22Rv1 (cell line): ENCODE measurements around the gene ACAD8.

ENCODE experiments used
- ZFX ChIP-seq: fragments of 450-650 bp; IDR thresholded peaks from 2 replicates; pipeline ENCODE4 v1.6.1; 2017; ENCODE audit warnings: antibody characterized with exemption, borderline replicate concordance
- TF ChIP-seq, protein P1 (sequence below): fragments of 450-650 bp; IDR thresholded peaks from 2 replicates; pipeline ENCODE4 v1.5.1; 2017; ENCODE audit warnings: mild to moderate bottlenecking

DNA sequence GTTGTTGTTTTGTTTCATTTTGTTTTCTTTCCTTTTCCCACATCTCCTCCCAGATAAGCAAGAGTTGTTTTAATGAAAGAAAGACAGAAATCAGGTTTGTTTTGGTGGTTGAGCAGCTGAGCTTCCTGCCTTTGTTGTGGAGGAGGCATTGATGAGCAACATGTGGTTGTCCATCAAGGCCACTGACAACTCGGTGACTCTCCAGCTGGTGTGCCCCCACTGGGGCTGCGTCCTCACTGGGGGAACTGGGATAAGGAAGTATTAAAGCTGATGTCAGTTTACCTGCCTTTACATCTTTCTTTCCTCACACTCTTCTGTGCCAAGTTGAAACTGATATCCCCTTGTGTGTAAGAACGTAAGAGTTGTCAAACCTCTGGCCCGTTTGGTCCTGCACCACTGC, 23.0 kb upstream of the ACAD8 start:
- TF ChIP-seq, protein P1, sequence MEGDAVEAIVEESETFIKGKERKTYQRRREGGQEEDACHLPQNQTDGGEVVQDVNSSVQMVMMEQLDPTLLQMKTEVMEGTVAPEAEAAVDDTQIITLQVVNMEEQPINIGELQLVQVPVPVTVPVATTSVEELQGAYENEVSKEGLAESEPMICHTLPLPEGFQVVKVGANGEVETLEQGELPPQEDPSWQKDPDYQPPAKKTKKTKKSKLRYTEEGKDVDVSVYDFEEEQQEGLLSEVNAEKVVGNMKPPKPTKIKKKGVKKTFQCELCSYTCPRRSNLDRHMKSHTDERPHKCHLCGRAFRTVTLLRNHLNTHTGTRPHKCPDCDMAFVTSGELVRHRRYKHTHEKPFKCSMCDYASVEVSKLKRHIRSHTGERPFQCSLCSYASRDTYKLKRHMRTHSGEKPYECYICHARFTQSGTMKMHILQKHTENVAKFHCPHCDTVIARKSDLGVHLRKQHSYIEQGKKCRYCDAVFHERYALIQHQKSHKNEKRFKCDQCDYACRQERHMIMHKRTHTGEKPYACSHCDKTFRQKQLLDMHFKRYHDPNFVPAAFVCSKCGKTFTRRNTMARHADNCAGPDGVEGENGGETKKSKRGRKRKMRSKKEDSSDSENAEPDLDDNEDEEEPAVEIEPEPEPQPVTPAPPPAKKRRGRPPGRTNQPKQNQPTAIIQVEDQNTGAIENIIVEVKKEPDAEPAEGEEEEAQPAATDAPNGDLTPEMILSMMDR: no peak
- TF ChIP-seq ZFX: no peak
